ENCODE results near the gene IL21R.

DNA sequence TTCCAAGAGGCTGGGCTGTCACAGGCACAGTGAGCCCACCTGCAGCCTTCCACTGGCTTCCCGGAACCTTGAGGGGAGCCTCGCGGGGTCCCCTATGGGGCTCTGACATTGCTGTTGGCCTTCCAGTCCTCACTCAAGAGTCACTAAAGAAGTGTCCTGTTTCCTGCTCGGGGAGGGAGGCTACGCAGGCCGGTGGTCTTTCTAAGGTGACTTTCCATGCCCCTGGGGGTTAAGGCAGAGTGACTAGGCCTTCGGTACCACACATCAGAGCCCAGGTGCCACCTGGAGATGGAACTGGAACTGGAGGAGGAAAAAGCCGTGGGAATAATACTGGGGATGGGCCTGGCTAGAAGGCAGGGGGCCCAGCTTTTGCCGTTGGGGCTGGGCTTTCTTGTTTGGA, 72.1 kb downstream of the IL21R start:
- TF ChIP-seq POLR2AphosphoS5 (IDR thresholded peaks at IDR 0.05; ENCODE audit: low read depth, low read length) = no peak
- TF ChIP-seq REST (IDR thresholded peaks at IDR 0.05; ENCODE audit: insufficient read depth in 1 of 2, low read depth in 2 of 2, low read length in 2 of 2) = no peak
- no peak for TF ChIP-seq TAF1 (IDR thresholded peaks at IDR 0.05; ENCODE audit: borderline replicate concordance, insufficient read depth, low read length)

Data from PFSK-1 (cell line).